WI38 (cell line): ENCODE measurements around the gene CLDN10.

Source experiments
- H3K4me3 ChIP-seq: 2 replicates; pipeline ENCODE4 v1.5.1; 2011; ENCODE audit warnings: low read depth, mild to moderate bottlenecking, control low read depth, low read length
- CTCF ChIP-seq: IDR thresholded peaks from 2 replicates; pipeline ENCODE4 v1.5.1; 2012; ENCODE audit warnings: low read depth, mild to moderate bottlenecking, control low read depth, low read length

CLDN10 gene

GRCh38 chr13:95593462-95593861, 40.9 kb downstream of the CLDN10 start:
- no peak overlapping the region for H3K4me3 ChIP-seq
- TF ChIP-seq CTCF: no peak

- H3K4me3 ChIP-seq: no peak overlapping the region
- no peak for TF ChIP-seq CTCF
Measured at GRCh38 chr13:95596701-95597100, 44.2 kb downstream of the CLDN10 start.

GRCh38 chr13:95601216-95601615, 48.7 kb downstream of the CLDN10 start:
- no peak overlapping the region for H3K4me3 ChIP-seq
- TF ChIP-seq CTCF: no peak

- no peak overlapping the region for H3K4me3 ChIP-seq
- no peak for TF ChIP-seq CTCF
Measured at GRCh38 chr13:95601906-95602305, 49.4 kb downstream of the CLDN10 start.

- no peak overlapping the region for H3K4me3 ChIP-seq
- no peak for TF ChIP-seq CTCF
Measured at GRCh38 chr13:95603887-95604555, 51.5 kb downstream of the CLDN10 start.

GRCh38 chr13:95604556-95604915, 52.0 kb downstream of the CLDN10 start:
- no peak overlapping the region for H3K4me3 ChIP-seq
- no peak for TF ChIP-seq CTCF

- H3K4me3 ChIP-seq: no peak overlapping the region
- no peak for TF ChIP-seq CTCF
Measured at GRCh38 chr13:95605448-95606125, 53.1 kb downstream of the CLDN10 start.
